HG02610 (cell line): ENCODE measurements around the gene CBL.

Source experiments
- ATAC-seq: cut with Tn5 transposase; IDR thresholded peaks from one replicate; pipeline ENCODE4 v1.9.1; 2021; ENCODE audit warnings: mild to moderate bottlenecking, moderate library complexity; ENCODE audit not compliant: unreplicated experiment

Gene CBL

DNA sequence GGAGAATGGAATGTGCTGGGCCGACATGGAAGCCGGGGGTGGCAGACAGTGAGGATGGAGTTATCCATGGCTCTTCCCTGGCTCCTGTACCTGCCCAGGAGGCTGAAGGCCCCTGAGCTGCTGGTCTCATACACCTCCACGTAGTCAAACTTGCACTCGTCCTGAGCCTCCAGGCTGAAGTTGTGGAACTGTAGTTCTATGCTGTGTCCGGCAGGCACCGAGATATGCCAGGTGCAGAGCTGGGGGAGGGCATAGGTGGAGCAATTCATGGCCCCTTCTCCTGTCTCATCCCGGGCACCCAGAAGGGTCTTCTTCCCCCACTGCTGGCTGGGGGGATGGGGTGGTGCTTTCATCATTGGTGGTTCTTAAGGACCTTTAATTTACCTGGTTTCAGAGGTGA is 137.6 kb downstream of the CBL start:
- no peak for ATAC-seq

DNA sequence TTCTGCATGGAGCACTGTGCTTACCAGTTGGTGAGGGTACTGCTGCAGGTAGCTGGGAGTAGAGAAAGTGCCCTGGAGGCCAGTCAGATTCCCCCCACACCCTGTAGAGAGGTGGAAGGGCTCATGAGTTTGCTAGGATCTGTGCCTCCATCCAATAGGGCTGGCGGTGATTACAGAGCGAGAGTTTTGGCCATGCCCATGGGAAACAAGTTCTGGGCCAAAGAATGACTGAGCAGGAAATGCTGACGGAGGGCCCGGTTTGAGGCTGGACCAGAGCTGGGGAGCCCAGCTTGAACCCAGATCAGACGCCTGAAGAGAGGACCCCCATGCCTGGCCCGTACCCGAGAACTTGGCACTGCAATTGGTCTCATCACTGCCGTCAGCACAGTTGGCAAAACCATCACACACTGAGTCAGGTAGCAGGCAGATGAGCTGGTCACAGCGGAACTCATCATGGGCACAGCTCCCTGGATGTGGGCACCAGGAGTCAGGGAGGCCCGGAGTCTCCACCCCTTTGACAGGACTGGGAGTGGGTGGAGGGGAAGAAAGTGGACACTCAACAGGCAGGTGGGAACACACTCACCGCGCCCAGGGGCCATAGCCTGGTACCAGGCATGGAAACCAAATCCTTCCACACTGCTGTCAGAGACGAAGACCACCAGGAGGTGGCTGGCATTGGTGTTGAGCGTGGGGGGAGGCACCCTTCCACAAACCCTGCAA is 138.3 kb downstream of the CBL start:
- no peak for ATAC-seq

DNA sequence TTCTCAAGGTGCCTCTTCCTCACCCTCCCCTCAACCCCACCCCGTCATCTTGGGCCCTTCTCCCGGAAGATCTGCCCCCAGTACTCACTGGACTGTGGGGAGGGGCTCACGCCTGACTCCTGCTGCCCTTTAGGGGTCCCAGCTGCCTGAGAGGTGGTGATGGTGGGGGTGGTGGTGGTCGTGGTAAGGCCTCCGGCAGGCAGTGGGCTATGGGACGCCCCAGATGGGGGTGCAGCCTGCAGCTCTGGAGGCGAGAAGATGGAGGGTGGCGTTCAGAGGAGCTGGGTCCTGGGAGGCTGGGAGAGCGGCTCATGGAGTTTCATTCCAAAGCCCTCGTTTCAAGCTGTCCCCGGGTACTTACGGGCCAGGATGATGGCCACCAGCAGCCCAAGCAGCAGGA is 139.5 kb downstream of the CBL start:
- no peak for ATAC-seq

DNA sequence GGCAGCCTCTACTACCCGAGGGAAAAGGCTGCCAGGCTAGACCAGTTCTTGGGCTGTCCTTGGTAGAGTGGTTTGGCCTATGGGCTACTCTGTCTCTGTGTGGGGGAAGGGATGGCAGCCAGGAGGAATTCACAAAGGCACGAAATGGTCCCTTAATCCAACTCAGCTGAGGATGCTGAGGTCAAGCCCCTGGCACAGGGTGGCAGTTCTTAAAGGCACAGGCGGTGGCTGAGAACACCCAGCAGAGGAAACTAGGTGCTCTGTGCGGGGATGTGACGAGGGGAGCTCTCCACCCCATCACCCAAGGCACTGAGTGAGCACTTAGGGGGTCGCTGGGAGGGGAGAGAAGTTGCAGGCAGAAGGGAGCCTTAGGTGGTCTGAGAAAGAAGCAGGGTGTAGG is 140.5 kb downstream of the CBL start, which contains the start of gene MFRP:
MFRP (minus strand) TSS at position 101 of the 400 bp plus-strand sequence. CDS start 192 bp downstream, outside the sequence.
- no peak for ATAC-seq

DNA sequence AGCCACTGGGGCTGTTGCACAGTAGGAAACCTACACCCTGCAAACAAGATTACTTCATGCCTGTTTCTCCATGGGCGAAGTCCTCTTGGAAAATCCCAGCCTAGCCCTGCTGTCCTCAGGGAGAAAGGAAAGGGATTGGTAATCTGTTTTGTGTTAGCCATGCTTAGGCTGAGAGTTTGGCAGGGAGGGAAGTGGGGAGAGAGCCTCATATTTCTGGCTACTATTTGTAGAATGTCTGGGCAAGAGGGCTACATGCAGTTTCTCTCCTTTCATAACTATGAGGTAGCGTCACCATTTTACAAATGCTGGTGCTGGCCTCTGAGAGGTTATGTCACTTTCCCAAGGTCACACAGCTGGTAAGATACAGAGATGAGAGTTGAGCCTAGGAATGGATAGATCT is 141.1 kb downstream of the CBL start:
- ATAC-seq: no peak

DNA sequence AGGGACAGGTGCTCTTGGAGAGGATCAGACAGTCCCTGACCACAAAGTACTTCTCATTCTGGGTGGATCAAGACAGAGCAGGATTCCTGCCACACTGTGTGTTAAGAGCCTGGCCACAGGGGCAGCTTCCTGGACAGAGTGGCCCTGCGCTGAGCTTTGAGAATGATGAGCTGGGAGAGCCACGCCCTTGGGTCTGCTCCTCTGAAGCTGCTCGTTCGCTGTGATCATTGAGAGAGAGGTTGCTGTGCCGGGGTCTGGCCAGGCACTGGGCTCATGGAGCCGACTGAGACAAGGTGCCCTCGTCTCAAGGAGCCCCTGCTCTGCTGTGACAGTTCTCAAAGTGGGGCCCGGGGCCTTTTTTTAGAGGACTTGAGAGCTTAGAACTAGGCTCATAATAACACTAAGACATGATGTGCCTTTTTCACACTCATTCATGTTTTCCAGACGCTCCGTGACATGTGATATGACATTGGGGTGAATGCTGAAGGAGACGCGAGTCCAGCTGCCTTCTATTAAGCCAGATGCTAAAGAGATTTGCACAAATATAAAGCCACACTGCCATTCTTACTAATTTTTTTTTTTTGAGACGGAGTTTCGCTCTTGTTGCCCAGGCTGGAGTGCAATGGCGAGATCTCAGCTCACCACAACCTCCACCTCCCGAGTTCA is 141.9 kb downstream of the CBL start:
- no peak for ATAC-seq

DNA sequence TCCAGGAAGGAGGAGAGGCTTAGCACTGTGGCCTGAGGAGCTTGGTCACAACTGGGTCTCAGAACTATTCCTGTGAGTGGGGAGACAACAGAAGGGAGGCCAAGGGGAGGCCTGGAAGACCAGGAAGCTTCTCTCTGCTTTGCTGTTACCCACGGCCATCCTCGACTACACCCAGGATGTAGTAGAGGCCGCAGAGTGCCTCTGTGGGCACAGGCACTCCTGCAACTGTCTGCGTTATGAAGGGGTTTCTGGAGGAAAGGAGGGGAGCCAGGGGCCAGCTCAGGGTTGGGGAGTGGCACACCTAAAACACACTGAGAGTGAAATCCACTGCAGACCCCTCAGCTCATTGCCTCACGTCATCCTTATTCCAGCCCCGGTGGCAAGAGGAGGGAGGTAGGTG is 144.2 kb downstream of the CBL start:
- no peak for ATAC-seq

DNA sequence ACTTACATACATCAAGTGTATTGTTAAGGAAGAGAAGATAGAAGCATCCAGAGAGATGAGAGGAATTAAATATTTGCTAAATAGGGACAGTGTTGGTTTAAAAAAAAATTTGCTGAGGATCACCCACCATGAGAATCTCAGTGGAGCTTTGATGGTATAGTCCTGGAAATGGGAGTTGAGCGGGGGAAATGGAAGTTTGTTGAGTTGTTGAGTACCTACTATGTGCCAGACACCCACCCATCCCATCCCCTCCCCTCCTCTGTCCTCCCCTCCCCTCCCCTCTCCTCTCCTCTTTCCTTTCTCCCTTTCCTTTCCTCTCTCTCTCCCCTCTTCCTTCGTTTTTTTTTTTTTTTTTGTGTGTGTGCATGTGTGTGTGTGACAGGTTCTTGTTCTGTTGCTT is 145.1 kb downstream of the CBL start:
- ATAC-seq: no peak

DNA sequence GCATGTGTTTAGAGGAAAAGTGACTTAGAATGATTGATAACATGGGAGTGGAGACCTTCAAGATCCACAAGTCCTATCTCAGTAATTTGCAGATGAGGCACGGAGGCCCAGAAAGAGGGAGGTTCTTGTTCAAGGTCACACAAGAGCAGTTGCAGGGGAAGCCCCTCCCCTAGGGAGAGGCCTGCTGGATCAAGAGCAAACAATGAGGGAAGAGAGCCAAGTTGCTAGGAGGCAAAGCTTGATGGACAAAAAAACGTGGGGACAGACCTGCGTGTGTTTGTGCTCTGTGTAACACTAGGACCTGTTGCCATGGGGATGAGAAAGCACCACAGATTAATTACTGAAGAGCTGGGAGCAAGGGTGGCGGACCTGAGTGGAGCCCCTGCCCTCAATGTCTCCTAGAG is 146.7 kb downstream of the CBL start:
- no peak for ATAC-seq

DNA sequence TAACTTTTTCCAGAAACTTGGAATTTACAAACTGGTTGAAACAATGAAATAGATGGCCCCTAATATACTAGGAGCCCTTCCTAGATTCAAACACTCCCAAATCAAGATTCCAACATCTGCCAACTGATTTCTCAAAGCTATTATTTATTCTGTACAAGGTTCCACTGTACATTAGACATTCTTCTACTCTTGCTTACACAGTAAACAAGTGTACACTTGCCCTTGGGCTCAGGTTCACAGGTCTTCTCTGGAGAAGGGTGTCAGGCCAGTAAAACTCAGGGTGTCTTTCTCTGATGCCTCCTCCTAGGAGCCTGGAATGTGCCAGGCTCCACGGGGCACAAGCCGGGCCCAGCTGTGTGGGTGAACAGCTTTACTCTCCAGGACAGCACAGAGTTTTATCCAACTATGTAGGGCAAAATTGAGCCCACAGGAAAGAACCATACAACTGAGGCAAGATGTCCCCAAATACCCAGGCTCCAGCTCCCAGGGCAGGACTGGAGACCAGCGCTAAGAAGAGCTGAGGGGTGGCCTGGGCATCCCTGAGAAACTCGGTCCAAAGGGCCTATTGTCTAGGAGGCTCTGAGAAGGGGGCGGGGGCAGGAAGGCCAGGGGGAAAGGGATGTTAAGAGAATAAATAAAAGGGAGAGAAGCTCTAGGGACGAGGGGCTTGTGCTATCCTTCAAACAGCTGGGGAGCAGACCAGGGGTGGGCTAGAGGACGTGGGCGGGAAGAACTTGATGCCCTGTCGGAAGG is 149.1 kb downstream of the CBL start:
- ATAC-seq: no peak

DNA sequence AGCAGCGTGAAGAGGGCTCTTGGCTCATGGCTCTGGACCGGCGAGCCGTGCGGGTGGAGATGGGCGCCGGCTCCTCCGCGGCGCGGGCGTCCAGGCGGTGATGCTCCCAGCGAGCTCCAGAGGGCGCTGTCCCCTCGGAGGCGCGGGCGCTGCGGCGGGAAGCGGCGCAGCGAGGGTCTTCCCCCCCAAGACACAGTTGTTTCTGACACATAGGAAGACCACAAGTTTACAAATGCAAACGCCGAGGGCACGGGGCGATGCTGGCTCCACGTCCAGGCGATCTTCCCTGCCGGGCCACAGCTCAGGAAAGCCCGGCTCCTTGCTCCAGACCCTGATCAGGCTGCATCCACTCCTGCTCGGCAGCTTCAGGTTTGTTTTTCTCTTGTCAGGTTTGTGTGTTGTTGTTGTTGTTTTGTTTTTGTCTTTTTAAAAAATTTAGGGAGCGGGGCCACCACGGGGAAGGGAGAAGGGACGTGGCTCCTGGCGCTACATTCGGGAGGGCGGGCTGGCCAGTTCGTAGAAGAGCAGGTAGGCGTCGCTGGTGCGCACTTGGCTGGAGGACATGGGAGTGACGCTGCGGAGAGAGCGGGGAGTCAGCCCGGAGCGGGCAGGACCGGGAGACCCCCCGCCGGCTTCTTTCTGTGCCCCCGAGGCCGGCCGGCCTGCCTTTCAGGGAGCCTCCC is 150.4 kb downstream of the CBL start:
- no peak for ATAC-seq

DNA sequence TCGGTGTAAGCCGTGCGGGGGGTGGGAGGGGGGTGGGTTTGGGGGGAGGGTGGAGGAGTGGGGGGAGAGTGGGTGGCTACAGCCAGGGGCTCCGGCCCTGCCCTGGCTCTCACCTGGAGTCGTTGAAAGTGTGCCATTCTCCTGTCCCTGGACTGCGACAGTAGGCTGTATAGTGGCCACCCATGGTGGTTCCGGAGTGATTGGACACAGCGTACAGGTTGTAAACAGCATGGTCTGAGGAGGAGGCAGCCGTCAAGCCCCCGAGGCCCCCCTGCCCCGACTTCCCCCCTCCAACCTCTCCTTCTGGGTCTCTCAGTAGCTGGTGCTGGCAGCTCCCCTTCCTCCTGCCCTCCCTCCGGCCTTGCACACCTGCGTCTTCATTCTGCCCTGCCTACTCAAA is 150.9 kb downstream of the CBL start:
- no peak for ATAC-seq
